NCI-H1105 (cell line): ENCODE results near the gene SGSH.
"Not testable (repeated sequence)": the region's sequence is repeated elsewhere in the genome, so short reads cannot be mapped to it uniquely, and the experiment has no call there.

Source experiments
- DNase-seq: peaks from one replicate; lab custom pipeline; 2025; lab: John Stamatoyannopoulos, UW

The SGSH gene

DNA sequence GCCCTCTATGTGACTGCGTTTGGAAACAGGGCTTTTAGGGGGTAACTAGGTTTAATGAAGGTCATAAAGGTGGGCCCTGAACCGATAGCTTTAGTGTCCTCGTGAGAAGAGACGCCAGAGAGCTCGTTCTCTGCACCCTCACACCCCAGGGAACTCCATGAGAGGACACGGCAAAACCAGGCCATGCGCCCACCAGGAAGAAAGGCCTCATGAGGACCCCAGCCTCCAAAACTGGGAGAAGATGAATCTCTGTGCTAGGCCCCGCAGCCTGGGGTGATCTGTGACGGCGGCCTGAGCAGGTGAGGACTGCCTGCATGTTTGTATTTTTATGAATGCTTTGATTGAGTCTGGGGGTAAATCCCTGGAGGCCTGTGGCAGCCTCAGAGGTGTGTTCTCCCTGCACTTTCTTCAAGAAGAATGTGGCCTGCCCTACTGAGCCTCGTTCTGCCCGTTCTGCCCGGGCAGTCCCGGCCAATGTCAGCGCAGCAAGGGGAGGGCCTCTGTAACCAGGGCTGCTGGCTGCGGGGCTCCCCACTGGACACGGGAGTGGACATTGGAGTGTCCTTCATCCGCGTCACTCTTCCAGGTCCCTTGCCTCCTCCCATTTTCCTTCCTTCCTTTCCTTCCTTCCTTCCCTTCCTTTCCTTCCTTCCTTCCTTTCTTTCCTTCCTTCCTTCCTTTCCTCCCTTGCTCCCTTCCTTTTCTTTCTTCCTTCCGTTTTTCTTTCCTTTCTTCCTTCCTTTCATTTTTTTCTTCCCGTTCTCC, 33.7 kb upstream of the SGSH start:
- DNase-seq: no peak

DNA sequence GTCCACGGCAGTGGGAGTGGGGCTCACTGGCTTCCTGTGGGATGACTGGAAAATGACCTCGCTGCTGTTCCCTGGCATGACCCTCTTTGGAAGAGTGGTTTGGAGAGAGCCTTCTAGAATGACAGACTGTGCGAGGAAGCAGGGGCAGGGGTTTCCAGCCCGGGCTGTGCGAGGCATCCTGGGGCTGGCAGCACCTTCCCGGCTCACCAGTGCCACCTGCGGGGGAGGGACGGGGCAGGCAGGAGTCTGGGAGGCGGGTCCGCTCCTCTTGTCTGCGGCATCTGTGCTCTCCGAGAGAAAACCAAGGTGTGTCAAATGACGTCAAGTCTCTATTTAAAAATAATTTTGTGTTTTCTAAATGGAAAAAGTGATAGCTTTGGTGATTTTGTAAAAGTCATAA, 32.7 kb upstream of the SGSH start:
- no peak for DNase-seq

DNA sequence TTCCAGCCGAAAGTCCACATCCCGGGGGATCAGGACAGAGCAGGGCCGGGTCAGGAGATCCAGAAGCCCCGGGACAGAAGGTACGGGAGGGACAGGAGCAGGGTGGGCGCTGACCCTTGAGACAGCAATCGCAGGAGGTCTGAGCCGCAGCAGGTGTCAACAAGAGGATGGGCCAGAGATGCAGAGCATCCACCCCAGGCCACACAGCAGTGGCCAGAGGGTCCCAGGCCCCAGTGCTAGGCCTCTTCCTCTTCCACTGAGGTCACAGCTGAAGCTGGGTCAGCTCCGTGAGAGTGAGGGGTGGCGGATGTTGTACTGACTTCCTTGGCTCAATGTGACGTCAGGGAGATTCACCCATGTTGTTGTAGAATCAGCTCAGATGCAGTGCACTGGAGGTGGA, 31.8 kb upstream of the SGSH start:
- no peak for DNase-seq

DNA sequence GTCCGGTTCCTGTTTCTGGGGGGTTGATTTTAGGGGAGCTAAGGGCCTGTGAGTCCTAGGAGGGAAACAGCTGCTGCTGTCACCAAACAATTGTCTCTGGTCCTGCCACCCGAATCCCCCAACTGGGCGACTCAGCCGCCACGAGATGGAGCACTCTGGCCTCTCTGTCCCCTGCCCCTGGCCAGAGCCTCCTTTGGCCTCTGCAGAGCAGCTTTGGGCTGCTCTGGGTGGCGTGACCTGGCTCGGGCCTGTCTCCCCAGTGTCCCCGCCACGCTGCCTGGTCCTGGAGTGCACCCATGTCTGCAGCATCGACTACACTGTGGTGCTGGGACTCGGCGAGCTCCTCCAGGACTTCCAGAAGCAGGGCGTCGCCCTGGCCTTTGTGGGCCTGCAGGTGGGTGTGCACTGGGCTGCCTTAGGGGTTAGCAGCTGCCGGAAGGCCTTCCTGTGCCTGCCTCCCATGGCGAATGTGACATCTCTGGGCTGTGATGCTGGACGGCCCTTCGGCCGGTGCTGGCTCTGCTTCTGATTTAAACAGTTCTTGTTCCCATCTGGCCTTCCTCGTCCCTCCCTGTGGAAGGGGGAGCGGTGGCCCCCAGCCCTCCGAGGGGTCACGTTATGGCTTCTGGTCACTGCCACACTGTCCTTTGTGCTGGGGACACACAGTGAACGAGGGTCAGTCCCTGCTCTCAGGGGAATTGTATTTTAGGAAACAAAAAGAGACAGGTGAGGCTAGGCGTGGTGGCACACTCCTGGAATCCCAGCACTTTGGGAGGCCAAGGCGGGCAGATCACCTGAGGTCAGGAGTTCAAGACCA, 29.0 kb upstream of the SGSH start:
- no peak for DNase-seq

DNA sequence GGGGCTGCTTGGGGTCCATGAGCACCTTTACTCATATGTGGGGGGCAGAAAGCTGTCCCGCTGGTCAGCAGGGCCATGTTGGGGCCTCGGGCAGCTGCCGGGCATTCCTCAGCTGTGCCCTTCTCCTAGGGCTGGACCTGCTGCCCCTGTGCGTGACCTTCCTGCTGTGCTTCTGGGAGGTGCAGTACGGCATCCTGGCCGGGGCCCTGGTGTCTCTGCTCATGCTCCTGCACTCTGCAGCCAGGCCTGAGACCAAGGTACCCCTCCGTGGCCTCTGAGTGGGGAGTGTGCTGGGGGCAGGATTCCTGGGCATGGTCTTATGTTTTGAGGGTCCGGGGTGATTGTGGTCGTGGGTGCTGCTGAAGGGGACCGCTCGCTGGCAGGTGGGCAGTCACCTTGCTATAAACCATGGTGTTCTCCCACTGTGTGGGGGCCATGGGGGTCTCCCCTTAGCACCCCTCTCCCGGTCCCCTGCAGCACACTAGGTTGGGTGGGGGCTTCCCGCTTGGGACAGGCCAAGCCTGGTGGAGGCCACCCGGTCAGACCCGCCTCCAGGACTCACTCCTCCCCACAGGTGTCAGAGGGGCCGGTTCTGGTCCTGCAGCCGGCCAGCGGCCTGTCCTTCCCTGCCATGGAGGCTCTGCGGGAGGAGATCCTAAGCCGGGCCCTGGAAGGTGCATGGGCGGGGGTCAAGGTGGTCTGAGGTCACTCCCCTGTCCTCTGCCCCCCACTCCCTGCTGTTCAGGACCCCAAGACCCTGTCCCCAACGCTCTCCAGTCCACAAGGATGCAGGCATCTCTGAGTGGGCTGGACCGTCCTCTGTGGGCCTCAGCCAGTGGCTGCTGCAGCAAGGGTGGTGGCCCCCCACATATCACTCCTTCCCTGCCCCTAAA, 28.1 kb upstream of the SGSH start:
- DNase-seq: no peak

DNA sequence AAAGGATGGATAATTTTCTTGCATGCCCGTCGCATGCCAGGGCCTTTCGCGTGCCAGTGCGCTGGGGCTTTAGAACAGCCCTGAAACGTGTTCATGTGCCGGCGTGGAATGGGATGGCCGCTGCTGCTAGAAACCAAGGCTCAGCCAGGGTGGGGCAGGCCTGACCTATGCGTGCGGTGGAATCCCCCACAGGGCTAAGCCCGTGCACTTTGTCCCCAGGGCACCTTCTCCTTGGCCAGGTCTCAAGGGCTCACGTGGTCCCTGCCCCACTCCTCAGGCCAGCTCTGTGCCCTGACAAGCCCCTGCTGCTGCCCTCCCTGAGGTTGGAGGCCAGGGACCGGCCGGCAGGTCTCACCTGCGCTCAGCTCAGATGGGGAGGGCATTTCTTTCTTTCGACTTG, 27.4 kb upstream of the SGSH start:
- DNase-seq: no peak

DNA sequence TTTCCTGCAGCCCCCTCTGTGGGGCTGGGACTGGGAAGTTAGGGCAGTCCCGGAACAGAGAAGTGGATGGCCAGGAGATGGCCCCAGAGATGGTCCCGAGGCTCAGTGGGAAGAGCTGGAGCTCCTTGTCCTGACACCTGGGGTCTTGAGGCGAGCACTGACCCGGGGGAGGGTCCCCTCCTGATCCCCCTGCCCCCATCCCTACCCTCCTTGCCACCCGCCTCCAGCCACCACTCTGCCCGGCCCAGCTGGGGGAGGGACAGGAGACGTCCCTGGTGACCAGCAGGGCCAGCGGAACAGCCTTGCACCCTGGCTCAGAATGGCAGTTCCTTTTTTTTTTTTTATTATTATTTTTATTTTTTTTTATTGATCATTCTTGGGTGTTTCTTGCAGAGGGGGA, 26.6 kb upstream of the SGSH start:
- no peak for DNase-seq

DNA sequence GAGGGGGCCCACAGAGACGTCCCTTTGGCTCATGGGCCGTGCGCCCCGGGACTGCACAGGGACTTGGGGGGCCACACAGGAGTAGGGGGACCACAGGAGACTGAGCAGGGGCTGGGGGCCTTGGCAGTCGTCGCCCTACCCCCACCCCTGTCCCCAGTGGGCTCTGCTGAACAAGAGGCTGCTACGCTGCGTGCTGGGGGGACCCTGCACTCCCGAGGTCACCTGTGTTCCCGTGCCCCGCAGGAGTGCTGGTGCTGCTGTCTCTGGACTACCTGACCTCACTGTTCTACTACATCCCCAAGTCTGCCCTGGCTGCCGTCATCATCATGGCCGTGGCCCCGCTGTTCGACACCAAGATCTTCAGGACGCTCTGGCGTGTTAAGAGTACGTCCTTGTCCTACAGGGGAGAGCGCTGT, 26.1 kb upstream of the SGSH start:
- no peak for DNase-seq

DNA sequence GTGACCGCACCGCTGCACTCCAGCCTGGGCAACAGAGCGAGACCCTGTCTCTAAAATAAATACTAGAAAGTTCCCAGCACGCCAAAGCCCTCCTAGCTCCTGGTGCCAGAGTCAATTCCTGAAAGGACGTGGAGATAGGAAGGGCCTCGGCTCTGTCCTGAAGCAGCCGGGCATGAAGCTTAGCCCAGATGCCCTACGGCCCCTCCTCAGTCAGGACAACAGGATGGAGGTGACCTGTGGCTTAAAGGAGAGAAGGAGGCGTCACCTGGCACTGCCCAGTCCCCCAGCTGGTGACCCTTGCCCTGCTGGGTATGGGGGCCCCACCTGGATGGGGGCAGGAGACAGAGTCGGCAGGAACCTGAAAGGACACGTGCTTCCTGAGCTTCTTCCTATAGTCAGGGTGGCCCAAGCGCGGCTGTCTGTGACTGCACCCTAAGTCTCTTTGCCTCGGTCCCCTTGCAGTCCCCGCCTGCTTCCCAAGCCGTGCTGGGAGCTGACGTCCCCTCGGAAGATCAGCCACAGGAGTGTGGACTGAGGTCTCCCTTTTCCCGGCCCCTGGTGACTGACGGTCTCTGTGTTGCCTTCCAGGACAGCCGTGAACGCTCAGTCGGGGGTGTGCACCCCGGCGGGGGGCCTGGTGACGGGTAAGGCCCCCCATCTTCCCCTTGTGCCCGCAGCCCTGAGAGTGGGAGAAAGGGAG, 25.6 kb upstream of the SGSH start:
- DNase-seq: no peak

DNA sequence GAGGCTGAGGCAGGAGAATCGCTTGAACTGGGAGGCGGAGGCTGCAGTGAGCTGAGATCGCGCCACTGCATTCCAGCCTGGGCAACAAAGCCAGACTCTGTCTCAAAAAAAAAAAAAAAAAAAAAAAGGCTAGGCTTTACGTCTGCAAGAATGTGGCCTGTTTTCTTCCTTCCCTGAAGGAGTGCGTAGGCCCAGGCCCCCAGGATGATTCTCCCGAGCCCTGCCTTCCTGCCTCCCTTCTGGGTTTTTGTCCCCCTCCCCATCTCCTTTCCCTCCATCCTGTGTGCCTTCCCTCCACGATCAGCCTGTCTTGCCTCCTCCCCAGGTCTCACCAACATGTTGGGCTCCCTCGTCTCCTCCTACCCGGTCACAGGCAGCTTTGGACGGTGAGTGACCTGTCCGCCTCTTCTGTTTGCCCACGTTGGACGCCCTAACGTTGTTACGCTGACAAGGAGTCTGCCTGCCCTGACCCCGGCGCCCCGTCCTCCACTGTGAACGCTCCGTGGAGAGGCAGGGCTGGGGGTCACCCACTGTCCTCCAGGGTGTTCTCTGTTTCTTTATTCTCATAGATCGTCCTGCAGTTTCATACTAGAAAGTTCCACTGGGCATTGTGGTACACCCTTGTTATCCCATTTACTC, 24.9 kb upstream of the SGSH start:
- DNase-seq: no peak

DNA sequence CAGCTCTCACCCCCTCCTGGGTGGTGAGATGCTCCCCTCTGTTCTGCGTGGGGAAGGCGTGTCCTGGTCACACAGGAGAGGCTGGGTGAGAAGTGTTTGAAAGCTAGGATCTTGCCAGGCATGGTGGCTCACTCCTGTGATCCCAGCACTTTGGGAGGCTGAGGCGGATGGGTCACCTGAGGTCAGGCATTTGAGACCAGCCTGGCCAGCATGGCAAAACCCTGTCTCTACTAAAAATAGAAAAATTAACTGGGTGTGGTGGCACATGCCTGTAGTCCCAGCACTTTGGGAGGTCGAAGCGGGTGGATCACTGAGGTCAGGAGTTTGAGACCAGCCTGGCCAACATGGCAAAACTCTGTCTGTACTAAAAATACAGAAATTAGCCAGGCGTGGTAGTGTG, 24.3 kb upstream of the SGSH start:
- not testable (repeated sequence) for DNase-seq

DNA sequence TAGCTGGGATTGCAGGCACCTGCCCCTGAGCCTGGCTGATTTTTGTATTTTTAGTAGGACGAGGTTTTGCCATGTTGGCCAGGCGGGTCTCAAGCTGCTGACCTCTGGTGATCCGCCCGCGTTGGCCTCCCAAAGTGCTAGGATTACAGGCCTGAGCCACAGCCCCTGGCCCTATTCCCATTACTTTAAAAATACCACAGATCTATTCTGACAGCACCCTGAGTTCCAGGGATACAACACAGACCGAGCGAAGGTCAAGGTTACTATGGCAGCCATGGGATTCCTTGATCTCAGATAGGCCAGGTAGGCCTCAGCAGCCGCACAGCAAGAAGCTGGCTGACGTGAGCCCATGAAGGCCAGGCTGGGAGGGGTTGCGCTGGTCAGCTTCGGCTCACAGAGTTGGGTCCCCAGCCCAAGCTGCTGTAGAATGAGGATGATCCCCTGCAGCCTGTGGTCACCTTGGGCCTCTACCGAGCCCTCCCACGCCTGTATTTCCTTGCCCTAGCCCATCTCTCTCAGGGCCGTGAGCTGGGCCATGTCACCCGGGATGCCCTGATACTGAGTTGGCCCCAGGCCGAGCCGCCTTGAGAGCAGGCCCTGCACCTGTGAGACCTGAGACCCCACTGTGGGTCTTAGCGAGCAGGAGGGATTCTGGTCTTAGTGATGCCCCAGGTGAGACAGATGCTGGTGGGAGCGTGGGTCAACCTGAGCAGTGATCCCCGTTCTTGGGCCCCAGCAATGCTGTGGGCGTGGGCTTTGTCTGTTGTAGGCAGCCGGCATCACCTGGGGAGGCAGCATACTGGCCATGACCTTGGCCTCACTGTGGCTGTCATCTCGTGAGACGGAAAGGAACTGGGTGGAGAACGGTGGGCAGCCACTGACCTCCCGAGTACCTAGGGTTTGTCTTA, 23.6 kb upstream of the SGSH start:
- no peak for DNase-seq

DNA sequence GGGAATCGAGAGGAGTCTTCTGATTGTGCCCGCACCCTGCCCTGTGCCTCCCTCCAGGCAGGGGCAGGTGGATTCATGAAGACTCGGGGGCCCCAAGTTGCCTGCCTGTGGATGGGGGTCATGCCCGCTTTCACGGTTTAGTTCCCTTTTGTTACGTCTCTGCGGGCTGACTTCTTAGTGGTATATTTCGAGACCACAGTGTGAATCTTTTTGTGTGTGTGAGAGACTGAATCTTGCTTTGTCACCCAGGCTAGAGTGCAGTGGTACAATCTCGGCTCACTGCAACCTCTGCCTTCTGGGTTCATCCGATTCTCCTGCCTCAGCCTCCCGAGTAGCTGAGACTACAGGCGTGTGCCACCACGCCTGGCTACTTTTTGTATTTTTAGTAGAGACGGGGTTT, 22.4 kb upstream of the SGSH start:
- DNase-seq: no peak

DNA sequence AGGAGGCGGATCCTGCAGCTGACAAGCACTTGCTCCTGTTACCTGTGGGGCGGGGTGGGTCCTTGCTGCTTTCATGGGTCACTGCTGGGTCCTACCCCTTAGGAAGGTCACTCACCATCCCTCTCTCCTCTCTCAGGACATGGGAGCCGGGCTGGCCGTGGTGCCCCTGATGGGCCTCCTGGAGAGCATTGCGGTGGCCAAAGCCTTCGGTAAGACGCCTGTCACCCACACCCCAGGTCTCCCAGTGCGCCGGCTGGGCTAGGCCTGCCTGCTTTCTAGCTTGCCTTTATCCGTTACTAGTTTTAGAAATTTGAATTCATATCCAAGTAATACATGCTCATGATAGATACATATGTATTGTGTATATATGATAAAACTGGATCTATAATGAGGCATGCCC, 17.3 kb upstream of the SGSH start:
- DNase-seq: no peak

DNA sequence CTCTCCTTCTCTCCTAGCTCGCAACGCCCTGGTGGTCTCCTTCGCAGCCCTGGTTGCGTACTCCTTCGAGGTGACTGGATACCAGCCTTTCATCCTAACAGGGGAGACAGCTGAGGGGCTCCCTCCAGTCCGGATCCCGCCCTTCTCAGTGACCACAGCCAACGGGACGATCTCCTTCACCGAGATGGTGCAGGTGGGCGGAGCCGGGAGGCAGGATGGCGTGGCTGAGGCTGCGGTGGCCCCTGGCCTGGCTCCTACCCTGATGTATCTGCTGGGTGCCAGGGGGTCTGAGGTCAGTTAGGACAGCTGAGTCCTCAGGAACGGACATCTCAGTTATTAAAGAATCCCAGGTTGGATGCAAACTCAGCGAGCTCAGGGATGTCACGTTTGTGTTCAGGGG, 16.8 kb upstream of the SGSH start:
- DNase-seq: no peak

DNA sequence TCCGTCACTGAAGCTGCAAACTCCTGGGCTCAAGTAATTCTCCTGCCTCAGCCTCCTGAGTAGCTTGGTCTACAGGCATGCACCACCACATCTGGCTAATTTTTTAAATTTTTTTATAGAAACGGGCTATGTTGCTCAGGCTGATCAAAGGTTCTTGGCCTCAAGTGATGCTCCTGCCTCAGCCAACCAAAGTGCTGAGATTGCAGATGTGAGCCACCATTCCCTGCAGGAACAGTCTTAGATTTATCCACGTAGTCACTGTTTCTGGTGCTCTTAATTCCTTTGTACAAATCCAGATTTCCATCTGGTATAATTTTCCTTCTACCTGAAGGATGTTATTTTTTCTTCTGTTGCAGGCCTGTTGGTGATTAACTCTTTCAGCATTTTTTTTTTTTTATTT, 13.1 kb upstream of the SGSH start:
- DNase-seq: no peak

DNA sequence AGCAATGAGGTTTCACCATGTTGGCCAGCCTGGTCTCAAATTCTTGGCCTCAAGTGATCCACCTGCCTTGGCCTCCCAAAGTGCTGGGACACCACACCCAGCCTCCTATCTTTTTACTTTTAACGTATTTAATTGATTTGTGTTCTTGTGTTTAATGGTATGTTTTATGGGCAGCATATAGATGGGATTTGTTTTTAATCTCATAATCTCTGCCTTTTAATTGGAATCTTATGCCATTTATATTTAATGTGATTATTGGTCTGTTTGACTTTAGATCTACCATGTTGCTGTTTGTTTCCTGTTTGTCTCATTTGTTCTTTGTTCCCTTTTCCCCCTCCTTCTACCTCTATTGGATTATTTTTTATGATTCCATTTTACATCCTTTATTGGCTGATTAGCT, 12.3 kb upstream of the SGSH start:
- DNase-seq: no peak

DNA sequence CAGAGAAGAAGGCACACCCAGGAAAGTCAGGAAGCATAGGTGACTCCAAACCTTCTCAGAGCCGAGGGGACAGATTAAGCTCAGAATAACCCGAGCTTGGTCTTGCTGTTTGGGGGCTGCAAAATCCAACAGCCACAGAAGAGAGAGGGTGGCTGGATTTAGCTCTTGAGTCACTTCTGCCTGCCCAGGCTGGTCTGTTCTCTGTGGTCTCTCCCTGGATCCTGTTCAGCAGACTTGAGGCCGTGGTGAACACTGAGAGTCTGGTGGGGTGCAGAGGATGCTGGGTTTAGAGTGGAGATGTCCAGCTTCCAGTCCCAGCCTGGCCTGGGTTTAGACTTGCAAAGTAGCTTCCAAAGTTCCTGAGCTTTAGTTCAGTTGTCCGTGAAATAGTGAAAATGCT, 8.9 kb upstream of the SGSH start:
- no peak for DNase-seq

DNA sequence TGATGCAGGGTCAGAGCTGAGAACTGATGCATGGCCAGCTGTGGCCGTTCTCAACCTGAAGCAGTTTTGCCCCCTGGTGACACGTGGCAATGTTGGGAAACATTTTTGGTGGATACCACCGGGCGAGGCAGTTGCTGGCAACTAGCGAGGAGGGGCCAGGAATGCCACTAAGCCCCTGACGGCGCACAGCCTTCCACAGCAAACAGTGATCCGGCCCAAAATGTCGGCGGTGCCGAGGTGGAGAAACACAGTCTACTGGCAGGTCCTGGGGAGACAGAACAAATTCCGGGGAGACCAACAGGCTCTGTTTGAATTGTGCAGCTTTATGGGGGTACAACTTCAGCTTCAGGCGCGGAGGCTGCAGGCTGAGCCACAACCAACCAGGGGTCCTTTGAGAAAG, 8.3 kb upstream of the SGSH start:
- no peak for DNase-seq

DNA sequence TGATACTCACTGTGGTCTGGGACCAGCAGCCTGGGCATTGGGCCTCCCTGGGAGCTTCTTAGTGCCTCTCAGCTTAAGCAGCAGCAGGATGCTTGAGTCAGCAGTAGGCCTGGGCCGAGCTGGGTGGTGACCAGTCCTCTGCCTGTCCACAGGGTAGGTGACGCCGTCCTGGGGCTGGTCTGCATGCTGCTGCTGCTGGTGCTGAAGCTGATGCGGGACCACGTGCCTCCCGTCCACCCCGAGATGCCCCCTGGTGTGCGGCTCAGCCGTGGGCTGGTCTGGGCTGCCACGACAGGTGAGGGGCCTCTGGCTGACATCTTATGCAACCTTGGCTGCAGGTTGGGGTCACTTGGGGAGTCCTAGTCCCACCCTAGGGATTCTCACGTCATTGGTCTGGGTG, 7.5 kb upstream of the SGSH start:
- DNase-seq: no peak
